Measurements from ENCODE around the gene LRRC74B.

Gene LRRC74B

GRCh38 chr22:21105294-21105693 is 59.5 kb downstream of the LRRC74B start:
- DNase-seq: no peak

- DNase-seq: no peak
Measured at GRCh38 chr22:21106000-21106399, 60.3 kb downstream of the LRRC74B start.

GRCh38 chr22:21108379-21109115 is 62.8 kb downstream of the LRRC74B start:
- no peak for DNase-seq
